Stomach (tissue), 9 donors: ENCODE data around the gene FADS2. TPM values are rescaled to one million over a fixed set of nuclear protein-coding genes. Genes with fewer than 3 reads are reported as not detected.
A peak's percentile ranks its signal among the peaks of the same experiment; 100 is the strongest.

Experiments used
- DNase-seq, 2 donors: peaks; one replicate each; pipeline versions ENCODE4 v3.0.0 to v3.0.0-alpha.2; 2013 to 2019
- H3K27ac ChIP-seq, 5 donors: fragments of 200-600 bp in 4 of 5; sonication (generic) in 4 of 5; one replicate each; pipeline ENCODE4 v1.5.1; 2013 to 2019; ENCODE audit warnings: mild to moderate bottlenecking in 1 of 5, moderate library complexity in 1 of 5
- H3K27me3 ChIP-seq, 3 donors: fragments of 200-600 bp; sonication (generic); one replicate each; pipeline ENCODE4 v1.5.1; 2017 to 2019; ENCODE audit warnings: mixed run types in 1 of 3
- H3K36me3 ChIP-seq, 4 donors: fragments of 200-600 bp; sonication (generic); 1 replicate in 3 of 4; 2 replicates in 1 of 4; pipeline ENCODE4 v1.5.1; 2016 to 2019
- H3K4me1 ChIP-seq, 4 donors: fragments of 200-600 bp; sonication (generic); one replicate each; pipeline ENCODE4 v1.5.1; 2016 to 2019
- H3K4me3 ChIP-seq, 4 donors: fragments of 200-600 bp; sonication (generic) in 3 of 4; one replicate each; pipeline ENCODE4 v1.5.1; 2016 to 2019; ENCODE audit warnings: mild to moderate bottlenecking in 1 of 4
- H3K9me3 ChIP-seq, 4 donors: fragments of 200-600 bp; sonication (generic); one replicate each; pipeline ENCODE4 v1.5.1; 2016 to 2019
- CTCF ChIP-seq, 7 experiments: fragments of 450-650 bp in 4 of 7; fragments of 200-600 bp in 3 of 7; sonication (generic) in 3 of 7; IDR thresholded peaks; one replicate each; pipeline ENCODE4 v1.5.1; 2016 to 2019; ENCODE audit warnings: antibody characterized with exemption in 7 of 7, control low read depth in 2 of 7, mild to moderate bottlenecking in 1 of 7
- EP300 ChIP-seq: sonication (generic); formaldehyde crosslinking; IDR thresholded peaks from one replicate; pipeline ENCODE4 v1.6.1; 2017; ENCODE audit warnings: antibody characterized with exemption
- POLR2A ChIP-seq, 4 donors: fragments of 450-650 bp; IDR thresholded peaks; one replicate each; pipeline ENCODE4 v1.6.1; 2016; ENCODE audit warnings: antibody characterized with exemption in 4 of 4, control low read depth in 2 of 4, mild to moderate bottlenecking in 1 of 4, moderate library complexity in 1 of 4
- POLR2AphosphoS5 ChIP-seq, 3 donors: sonication (generic); formaldehyde crosslinking; IDR thresholded peaks; one replicate each; pipeline ENCODE4 v1.6.1; 2016; ENCODE audit warnings: antibody characterized with exemption in 3 of 3
- WGBS, 5 donors: extraction: QIAGEN DNeasy Blood & Tissue Kit in 3 of 5; methylation state at CpG; one replicate each; pipeline versions ENCODE4 v1.1.5 to v1.1.7; 2013 to 2018; 5-methylcytosine and 5-hydroxymethylcytosine counted together
- intact Hi-C: fragments of 100-400 bp; cut with DNase I; formaldehyde crosslinking; loops from one replicate; pipeline ENCODE4 v1.15.1; 2023; ENCODE audit warnings: low total_unique reads
- polyA plus RNA-seq, 3 donors: library from polyadenylated mRNA; stranded (reverse); fragments of 200-250 nt; gene quantifications; one replicate each; pipeline ENCODE4 v1.2.3, GENCODE V29; 2013
- total RNA-seq, 5 donors: library from RNA; depleted of rRNA; stranded (reverse); fragments of >200 nt; gene quantifications; one replicate each; pipeline versions ENCODE4 v1.1.0 to v1.2.3, GENCODE V29; 2014 to 2016
- donor health status: healthy with polysubstance abuse.
- donor health status: Bipolar disorder and iron deficiency.
- donor health status: healthy.

Gene FADS2
- total and polyA plus RNA-seq, 8 donors: 3.5 to 17.1 (median 13.0) TPM; not detected in 1

GRCh38 chr11:61797263-61797944 is 30.7 kb upstream of the FADS2 start:
- peaks cover 12 to 26% (median 19%) of the 10 kb centered on the region in 4 donors for H3K36me3 ChIP-seq
- H3K27ac ChIP-seq: peak overlapping the region in 2 of 5 donors; percentile 47
- no peaks in the 10 kb centered on the region for H3K9me3 ChIP-seq
- H3K27me3 ChIP-seq: no peaks in the 10 kb centered on the region
- peak; percentile 83 to 95 for DNase-seq
- intact Hi-C loops: no loop called here
- H3K4me3 ChIP-seq: no peak overlapping the region
- 33 to 45% (median 36%) methylated on average over 3 of the region's 3 CpGs for WGBS, 5 donors
- H3K4me1 ChIP-seq: peaks cover 13 to 24% (median 19%) of the 10 kb centered on the region in 4 donors
- peak in 5 of 7 experiments; percentile 66 to 93 (median 81) for TF ChIP-seq CTCF (IDR thresholded peaks at IDR 0.05)
- TF ChIP-seq EP300: no peak
- no peak for TF ChIP-seq POLR2A (IDR thresholded peaks at IDR 0.05)
- TF ChIP-seq POLR2AphosphoS5 (IDR thresholded peaks at IDR 0.05): peak in 2 of 3 donors; percentile 48 to 82

GRCh38 chr11:61799665-61800284 is 28.3 kb upstream of the FADS2 start:
- peaks cover 0 to 11% (median 9%) of the 10 kb centered on the region in 4 donors for H3K4me1 ChIP-seq
- 94 to 98% (median 96%) methylated on average over 2 of the region's 2 CpGs for WGBS, 5 donors
- no peak for DNase-seq
- TF ChIP-seq CTCF (IDR thresholded peaks at IDR 0.05) (no peak), POLR2AphosphoS5 (IDR thresholded peaks at IDR 0.05) (no peak), POLR2A (IDR thresholded peaks at IDR 0.05) (no peak)
- H3K27me3 ChIP-seq: no peaks in the 10 kb centered on the region
- peaks cover 14 to 46% (median 35%) of the 10 kb centered on the region in 4 donors for H3K36me3 ChIP-seq
- intact Hi-C loops: loop anchor here (10.0 kb wide), 2 partner anchors 95 to 305 kb away; partner anchors contain the start of gene FADS3
- no peak overlapping the region for H3K27ac ChIP-seq
- H3K4me3 ChIP-seq: no peak overlapping the region
- H3K9me3 ChIP-seq: no peaks in the 10 kb centered on the region

GRCh38 chr11:61800331-61801281 is 27.5 kb upstream of the FADS2 start:
- intact Hi-C loops: loop anchor here (10.0 kb wide), 2 partner anchors 94 to 304 kb away; partner anchors contain the start of gene FADS3
- H3K27ac ChIP-seq: no peak overlapping the region
- no peaks in the 10 kb centered on the region for H3K27me3 ChIP-seq
- WGBS, 5 donors: 73 to 89% (median 84%) methylated on average over 3 of the region's 3 CpGs
- TF ChIP-seq EP300: no peak
- no peak for TF ChIP-seq POLR2A (IDR thresholded peaks at IDR 0.05)
- no peak for TF ChIP-seq CTCF (IDR thresholded peaks at IDR 0.05)
- TF ChIP-seq POLR2AphosphoS5 (IDR thresholded peaks at IDR 0.05): no peak
- H3K4me3 ChIP-seq: no peak overlapping the region
- H3K9me3 ChIP-seq: no peaks in the 10 kb centered on the region
- H3K4me1 ChIP-seq: peaks cover 0 to 11% (median 9%) of the 10 kb centered on the region in 4 donors
- no peak for DNase-seq
- H3K36me3 ChIP-seq: peaks cover 14 to 48% (median 36%) of the 10 kb centered on the region in 4 donors

GRCh38 chr11:61802605-61803004 is 25.5 kb upstream of the FADS2 start:
- no peak overlapping the region for H3K27ac ChIP-seq
- 80 to 93% (median 90%) methylated on average over 6 of the region's 6 CpGs for WGBS, 5 donors
- peaks cover 0 to 4% (median 3%) of the 10 kb centered on the region in 4 donors for H3K4me1 ChIP-seq
- DNase-seq: no peak
- no peak overlapping the region for H3K4me3 ChIP-seq
- no peaks in the 10 kb centered on the region for H3K27me3 ChIP-seq
- peaks cover 8 to 59% (median 35%) of the 10 kb centered on the region in 4 donors for H3K36me3 ChIP-seq
- no peaks in the 10 kb centered on the region for H3K9me3 ChIP-seq
- intact Hi-C loops: loop anchor here (10.0 kb wide), 2 partner anchors 92 to 302 kb away; partner anchors contain the start of gene FADS3
- TF ChIP-seq POLR2AphosphoS5 (IDR thresholded peaks at IDR 0.05): no peak
- no peak for TF ChIP-seq EP300
- no peak for TF ChIP-seq CTCF (IDR thresholded peaks at IDR 0.05)
- no peak for TF ChIP-seq POLR2A (IDR thresholded peaks at IDR 0.05)
